Keratinocyte (primary cell): ENCODE data around the gene RASA3. TPM values are rescaled to one million over a fixed set of nuclear protein-coding genes. Genes with fewer than 3 reads are reported as not detected.

Source experiments
- DNase-seq: peaks from one replicate; pipeline ENCODE4 v3.0.0-alpha.2; 2011; ENCODE audit warnings: low read depth, missing footprints, low spot score
- FAIRE-seq: peaks from 2 replicates; lab custom pipeline; 2011; peaks lifted over from hg19 to GRCh38; lab: Jason Lieb, UNC
- H2AFZ ChIP-seq: 2 replicates; pipeline ENCODE4 v1.6.0; 2012; ENCODE audit warnings: low read length, control low read depth, inconsistent platforms; ENCODE audit not compliant: control insufficient read depth
- H3K27ac ChIP-seq: 2 replicates; pipeline ENCODE4 v1.5.1; 2011; ENCODE audit warnings: low read length; ENCODE audit not compliant: control insufficient read depth, insufficient read depth
- H3K27me3 ChIP-seq: 3 replicates; pipeline ENCODE4 v1.6.0; 2011; ENCODE audit warnings: low read length; ENCODE audit not compliant: control insufficient read depth, insufficient read depth; ENCODE audit errors: extremely low read depth
- H3K36me3 ChIP-seq, 2 experiments: 2 replicates in 1 of 2; 3 replicates in 1 of 2; pipeline ENCODE4 v1.5.1; 2011; ENCODE audit warnings: low read length in 2 of 2, mild to moderate bottlenecking in 1 of 2; ENCODE audit not compliant: control insufficient read depth in 2 of 2, insufficient read depth in 2 of 2; ENCODE audit errors: extremely low read depth in 1 of 2
- H3K4me1 ChIP-seq: 3 replicates; pipeline ENCODE4 v1.5.1; 2011; ENCODE audit warnings: low read length; ENCODE audit not compliant: control insufficient read depth, insufficient read depth; ENCODE audit errors: extremely low read depth
- H3K4me2 ChIP-seq: 3 replicates; pipeline ENCODE4 v1.6.0; 2011; ENCODE audit warnings: low read depth, low read length; ENCODE audit not compliant: control insufficient read depth, insufficient read depth; ENCODE audit errors: extremely low read depth
- H3K4me3 ChIP-seq, 3 experiments: fragments of 200-600 bp in 1 of 3; sonication (generic) in 1 of 3; 2 replicates in 2 of 3; 3 replicates in 1 of 3; pipeline ENCODE4 v1.5.1; 2011 to 2016; ENCODE audit warnings: low read length in 3 of 3, mild to moderate bottlenecking in 3 of 3, control low read depth in 2 of 3, inconsistent platforms in 1 of 3, low read depth in 1 of 3, mixed read lengths in 1 of 3, mixed run types in 1 of 3, moderate library complexity in 1 of 3; ENCODE audit not compliant: control insufficient read depth in 2 of 3, insufficient read depth in 2 of 3; ENCODE audit errors: extremely low read depth in 1 of 3
- H3K79me2 ChIP-seq: 2 replicates; pipeline ENCODE4 v1.6.0; 2012; ENCODE audit warnings: low read length; ENCODE audit not compliant: control insufficient read depth, insufficient read depth
- H3K9ac ChIP-seq: 3 replicates; pipeline ENCODE4 v1.6.0; 2011; ENCODE audit warnings: low read length; ENCODE audit not compliant: control insufficient read depth, insufficient read depth; ENCODE audit errors: extremely low read depth
- H3K9me1 ChIP-seq: 3 replicates; pipeline ENCODE4 v1.6.0; 2011; ENCODE audit warnings: low read length; ENCODE audit not compliant: control insufficient read depth, insufficient read depth; ENCODE audit errors: extremely low read depth
- H3K9me3 ChIP-seq: 2 replicates; pipeline ENCODE4 v1.5.1; 2012; ENCODE audit warnings: low read depth, low read length; ENCODE audit not compliant: control insufficient read depth
- H4K20me1 ChIP-seq: 3 replicates; pipeline ENCODE4 v1.6.0; 2011; ENCODE audit warnings: low read length; ENCODE audit not compliant: control insufficient read depth, insufficient read depth; ENCODE audit errors: extremely low read depth
- EZH2 ChIP-seq: IDR thresholded peaks from one replicate; pipeline ENCODE4 v1.6.1; 2012; ENCODE audit warnings: inconsistent platforms, mild to moderate bottlenecking, low read length, moderate library complexity
- dilution Hi-C: fragments of 300-500 bp; cut with MboI; formaldehyde crosslinking; loops from one replicate; pipeline ENCODE4 v1.7.0; 2020; ENCODE audit warnings: low sequenced_read_pairs; ENCODE audit not compliant: extremely low pct_ligation_motif_present
- polyA plus RNA-seq, 5 experiments: library from polyadenylated mRNA; depleted of rRNA in 3 of 5; stranded (reverse) in 3 of 5; stranded (forward) in 1 of 5; unstranded in 1 of 5; fragments of >200 nt; gene quantifications; 1 replicate in 1 of 5; 2 replicates in 3 of 5; 3 replicates in 1 of 5; pipeline versions ENCODE4 v1.2.1 to v1.2.3, GENCODE V29; 2011 to 2012; ENCODE audit warnings: missing spikeins in 2 of 5, low read depth in 1 of 5, low replicate concordance in 1 of 5
- TF ChIP-seq, protein P1 (sequence below), 3 experiments: IDR thresholded peaks in 1 of 3; conservative IDR thresholded peaks in 1 of 3; optimal IDR thresholded peaks in 1 of 3; 2 replicates in 2 of 3; 3 replicates in 1 of 3; pipeline versions ENCODE3 to v1.5.1; 2011; ENCODE audit warnings: low read length in 3 of 3, mild to moderate bottlenecking in 3 of 3, moderate library complexity in 2 of 3, control low read depth in 1 of 3, inconsistent platforms in 1 of 3; ENCODE audit not compliant: insufficient read depth in 2 of 3; ENCODE audit errors: extremely low read depth in 1 of 3

Gene RASA3
- polyA plus RNA-seq, 1 donor (not counting 4 experiments of a cell fraction or from before 2014, with no cell fraction given) = 4.1 TPM

GRCh38 chr13:113936166-113936965, 196.1 kb downstream of the RASA3 start:
- dilution Hi-C loops = no loop called here
- no peak overlapping the region for H2AFZ ChIP-seq
- no peak overlapping the region for H3K27ac ChIP-seq
- H3K79me2 ChIP-seq = no peaks in the 10 kb centered on the region
- H3K36me3 ChIP-seq = no peaks in the 10 kb centered on the region
- H3K27me3 ChIP-seq = peaks cover 39% of the 10 kb centered on the region
- no peaks in the 10 kb centered on the region for H4K20me1 ChIP-seq
- no peak overlapping the region for H3K4me2 ChIP-seq
- no peak overlapping the region for H3K9ac ChIP-seq
- no peak for TF ChIP-seq EZH2
- TF ChIP-seq, protein P1, sequence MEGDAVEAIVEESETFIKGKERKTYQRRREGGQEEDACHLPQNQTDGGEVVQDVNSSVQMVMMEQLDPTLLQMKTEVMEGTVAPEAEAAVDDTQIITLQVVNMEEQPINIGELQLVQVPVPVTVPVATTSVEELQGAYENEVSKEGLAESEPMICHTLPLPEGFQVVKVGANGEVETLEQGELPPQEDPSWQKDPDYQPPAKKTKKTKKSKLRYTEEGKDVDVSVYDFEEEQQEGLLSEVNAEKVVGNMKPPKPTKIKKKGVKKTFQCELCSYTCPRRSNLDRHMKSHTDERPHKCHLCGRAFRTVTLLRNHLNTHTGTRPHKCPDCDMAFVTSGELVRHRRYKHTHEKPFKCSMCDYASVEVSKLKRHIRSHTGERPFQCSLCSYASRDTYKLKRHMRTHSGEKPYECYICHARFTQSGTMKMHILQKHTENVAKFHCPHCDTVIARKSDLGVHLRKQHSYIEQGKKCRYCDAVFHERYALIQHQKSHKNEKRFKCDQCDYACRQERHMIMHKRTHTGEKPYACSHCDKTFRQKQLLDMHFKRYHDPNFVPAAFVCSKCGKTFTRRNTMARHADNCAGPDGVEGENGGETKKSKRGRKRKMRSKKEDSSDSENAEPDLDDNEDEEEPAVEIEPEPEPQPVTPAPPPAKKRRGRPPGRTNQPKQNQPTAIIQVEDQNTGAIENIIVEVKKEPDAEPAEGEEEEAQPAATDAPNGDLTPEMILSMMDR (optimal IDR thresholded peaks at IDR 0.05 in 1 of 3, IDR thresholded peaks at IDR 0.05 in 1 of 3, conservative IDR thresholded peaks at IDR 0.05 in 1 of 3; ENCODE audit: extremely low read depth in 1 of 3, insufficient read depth in 2 of 3, low read length in 3 of 3) = no peak
- no peaks in the 10 kb centered on the region for H3K4me1 ChIP-seq
- H3K4me3 ChIP-seq = no peak overlapping the region
- no peaks in the 10 kb centered on the region for H3K9me1 ChIP-seq
- FAIRE-seq (no peak), DNase-seq (no peak)
- no peaks in the 10 kb centered on the region for H3K9me3 ChIP-seq

DNA sequence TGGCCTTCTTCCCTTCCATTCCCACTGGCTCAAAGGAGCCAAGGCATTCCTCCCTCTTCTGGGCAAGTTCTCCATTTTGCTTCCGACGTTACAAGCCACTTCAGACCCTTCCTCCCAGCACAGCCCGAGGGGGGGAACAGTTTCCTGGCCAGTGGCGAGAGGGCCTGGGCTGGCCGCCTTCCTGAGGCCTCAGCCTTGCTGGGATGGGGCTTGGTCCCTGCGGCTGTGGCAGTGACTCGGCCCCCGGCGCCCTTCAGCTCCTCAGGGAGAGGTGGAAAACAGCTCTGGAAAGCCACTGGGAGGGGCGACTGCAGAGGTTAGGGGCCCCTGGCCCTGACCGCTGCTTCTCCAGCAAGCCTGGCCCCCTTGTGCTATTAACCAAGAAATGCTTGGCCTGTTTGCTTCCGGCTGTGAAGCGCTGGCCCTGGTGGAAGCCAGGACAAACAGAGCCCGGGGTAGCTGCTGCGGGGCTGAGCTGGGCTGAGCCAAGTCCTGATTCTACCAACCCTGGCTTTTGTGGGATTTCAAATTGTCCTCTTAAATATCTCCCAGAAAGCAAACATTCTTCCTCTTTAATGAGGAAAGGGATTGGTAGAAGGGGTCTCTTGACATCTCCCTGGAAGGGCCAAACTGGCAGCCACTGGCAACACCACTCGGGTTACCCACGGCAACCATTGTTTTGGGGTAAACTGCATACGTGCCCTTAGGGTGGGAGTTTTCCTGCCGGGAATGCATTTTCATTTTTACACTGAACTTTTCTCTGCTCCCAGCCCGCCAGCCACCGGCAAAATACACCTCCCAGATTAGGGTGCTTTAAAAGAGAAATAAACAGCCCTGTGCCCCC, 197.2 kb downstream of the RASA3 start:
- no peak overlapping the region for H2AFZ ChIP-seq
- TF ChIP-seq EZH2 = no peak
- TF ChIP-seq, protein P1 (optimal IDR thresholded peaks at IDR 0.05 in 1 of 3, IDR thresholded peaks at IDR 0.05 in 1 of 3, conservative IDR thresholded peaks at IDR 0.05 in 1 of 3; ENCODE audit: extremely low read depth in 1 of 3, insufficient read depth in 2 of 3, low read length in 3 of 3) = no peak
- no peak overlapping the region for H3K27ac ChIP-seq
- FAIRE-seq = no peak
- H3K4me3 ChIP-seq = no peak overlapping the region
- no peaks in the 10 kb centered on the region for H3K9me1 ChIP-seq
- H3K4me2 ChIP-seq = no peak overlapping the region
- H4K20me1 ChIP-seq = no peaks in the 10 kb centered on the region
- dilution Hi-C loops = no loop called here
- no peaks in the 10 kb centered on the region for H3K9me3 ChIP-seq
- H3K79me2 ChIP-seq = no peaks in the 10 kb centered on the region
- H3K9ac ChIP-seq = no peak overlapping the region
- no peak for DNase-seq
- no peaks in the 10 kb centered on the region for H3K36me3 ChIP-seq
- peaks cover 49% of the 10 kb centered on the region for H3K27me3 ChIP-seq
- no peaks in the 10 kb centered on the region for H3K4me1 ChIP-seq
